SU-DHL-6 (cell line): ENCODE measurements around the gene UNK.

Source experiments
- H2AFZ ChIP-seq: fragments of 200-600 bp; sonication (generic); 2 replicates; pipeline ENCODE4 v1.6.1; 2014; ENCODE audit warnings: low read depth, mild to moderate bottlenecking, moderate library complexity, mixed read lengths, antibody characterized with exemption, low read length; ENCODE audit not compliant: severe bottlenecking
- H3F3A ChIP-seq: fragments of 200-600 bp; shearing (Covaris generic); 2 replicates; pipeline ENCODE4 v1.6.0; 2016; ENCODE audit warnings: antibody characterized with exemption, mild to moderate bottlenecking; ENCODE audit not compliant: insufficient read depth
- H3K27ac ChIP-seq: fragments of 200-600 bp; sonication (generic); 2 replicates; pipeline ENCODE4 v1.5.1; 2016; ENCODE audit warnings: low read depth, mild to moderate bottlenecking, low read length, moderate library complexity, mixed read lengths
- H3K27me3 ChIP-seq: fragments of 200-600 bp; sonication (generic), shearing (Covaris generic); 2 replicates; pipeline ENCODE4 v1.6.0; 2014; ENCODE audit warnings: mild to moderate bottlenecking, low read length
- H3K36me3 ChIP-seq: fragments of 200-600 bp; sonication (generic); 2 replicates; pipeline ENCODE4 v1.6.1; 2014; ENCODE audit warnings: mild to moderate bottlenecking, low read length, mixed read lengths
- H3K4me2 ChIP-seq: fragments of 300-600, 200-600 bp; shearing (Covaris generic), sonication (generic); 2 replicates; pipeline ENCODE4 v1.6.0; 2014; ENCODE audit warnings: low read length, low read depth, mild to moderate bottlenecking; ENCODE audit not compliant: poor library complexity, severe bottlenecking
- H3K4me3 ChIP-seq: fragments of 200-600 bp; sonication (generic); 2 replicates; pipeline ENCODE4 v1.5.1; 2014; ENCODE audit warnings: antibody characterized with exemption, low read length, mild to moderate bottlenecking, mixed read lengths; ENCODE audit not compliant: insufficient read depth, poor library complexity, severe bottlenecking
- H3K79me2 ChIP-seq: fragments of 200-600 bp; sonication (generic); 2 replicates; pipeline ENCODE4 v1.6.1; 2014; ENCODE audit warnings: mild to moderate bottlenecking, low read length, moderate library complexity; ENCODE audit not compliant: insufficient read depth
- H3K9ac ChIP-seq: fragments of 200-600 bp; sonication (generic); 2 replicates; pipeline ENCODE4 v1.7.0; 2014; ENCODE audit warnings: mild to moderate bottlenecking, low read length
- H3K9me2 ChIP-seq: fragments of 200-600 bp; sonication (generic); replicated peaks from 2 replicates; pipeline ENCODE4 v1.6.1; 2014; ENCODE audit warnings: low read length; ENCODE audit not compliant: insufficient read depth
- H3K9me3 ChIP-seq: fragments of 200-600 bp; sonication (generic); 2 replicates; pipeline ENCODE4 v1.6.1; 2014; ENCODE audit warnings: low read length, mixed read lengths; ENCODE audit not compliant: insufficient read depth
- H4K20me1 ChIP-seq: fragments of 200-600 bp; sonication (generic); 2 replicates; pipeline ENCODE4 v1.6.1; 2014; ENCODE audit warnings: low read depth, mild to moderate bottlenecking, antibody characterized with exemption, low read length, moderate library complexity, mixed read lengths
- CTCF ChIP-seq: fragments of 200-600 bp; sonication (generic); IDR thresholded peaks from one replicate; pipeline ENCODE4 v1.5.1; 2017; ENCODE audit warnings: antibody characterized with exemption, mild to moderate bottlenecking, low read length, moderate library complexity; ENCODE audit not compliant: insufficient read depth, poor library complexity, severe bottlenecking
- EZH2phosphoT487 ChIP-seq: fragments of 200-600 bp; sonication (generic), shearing (Covaris generic); conservative IDR thresholded peaks from 2 replicates; pipeline ENCODE4 v1.6.1; 2018; ENCODE audit warnings: mild to moderate bottlenecking, antibody characterized with exemption, low read length, moderate library complexity, mixed read lengths

The UNK gene

GRCh38 chr17:75807861-75808260 is 23.3 kb downstream of the UNK start:
- Histone ChIP-seq H3K9me2 (no peaks in the 10 kb centered on the region), H3K27ac (no peak overlapping the region), H3K4me2 (no peak overlapping the region), H3F3A (no peaks in the 10 kb centered on the region), H3K27me3 (no peaks in the 10 kb centered on the region), H3K4me3 (no peak overlapping the region), H3K79me2 (peaks cover 6% of the 10 kb centered on the region; the same call in 1 of the 2 replicates), H2AFZ (no peak overlapping the region), H3K9me3 (no peaks in the 10 kb centered on the region), H3K36me3 (no peaks in the 10 kb centered on the region), H4K20me1 (no peaks in the 10 kb centered on the region), H3K9ac (no peak overlapping the region)
- no peak for TF ChIP-seq EZH2phosphoT487
- no peak for TF ChIP-seq CTCF

- Histone ChIP-seq H3K4me2 (no peak overlapping the region), H3K79me2 (peaks cover 4% of the 10 kb centered on the region; the same call in 1 of the 2 replicates), H3K9me2 (no peaks in the 10 kb centered on the region), H4K20me1 (no peaks in the 10 kb centered on the region), H3K4me3 (no peak overlapping the region), H2AFZ (no peak overlapping the region), H3F3A (no peaks in the 10 kb centered on the region), H3K27me3 (no peaks in the 10 kb centered on the region), H3K9ac (no peak overlapping the region), H3K9me3 (no peaks in the 10 kb centered on the region), H3K27ac (no peak overlapping the region), H3K36me3 (no peaks in the 10 kb centered on the region)
- TF ChIP-seq CTCF = no peak
- no peak for TF ChIP-seq EZH2phosphoT487
Measured at GRCh38 chr17:75808549-75808904, 23.9 kb downstream of the UNK start.

GRCh38 chr17:75808905-75809621 is 24.5 kb downstream of the UNK start:
- H3K9ac ChIP-seq = no peak overlapping the region
- no peaks in the 10 kb centered on the region for H4K20me1 ChIP-seq
- H3K4me2 ChIP-seq = no peak overlapping the region
- no peaks in the 10 kb centered on the region for H3K9me3 ChIP-seq
- H2AFZ ChIP-seq = no peak overlapping the region
- H3K9me2 ChIP-seq = no peaks in the 10 kb centered on the region
- TF ChIP-seq CTCF (no peak), EZH2phosphoT487 (no peak)
- H3K79me2 ChIP-seq = no peaks in the 10 kb centered on the region
- no peaks in the 10 kb centered on the region for H3K36me3 ChIP-seq
- H3K27ac ChIP-seq = no peak overlapping the region
- H3K4me3 ChIP-seq = no peak overlapping the region
- no peaks in the 10 kb centered on the region for H3K27me3 ChIP-seq
- no peaks in the 10 kb centered on the region for H3F3A ChIP-seq
